Endometrium (tissue), 2 donors: ENCODE results near the gene FAT1.

ENCODE experiments used
- FAIRE-seq: peaks from 2 replicates; lab custom pipeline; 2012; peaks lifted over from hg19 to GRCh38; lab: Jason Lieb, UNC
- donor health status: control.
- donor health status: control.

FAT1 gene

DNA sequence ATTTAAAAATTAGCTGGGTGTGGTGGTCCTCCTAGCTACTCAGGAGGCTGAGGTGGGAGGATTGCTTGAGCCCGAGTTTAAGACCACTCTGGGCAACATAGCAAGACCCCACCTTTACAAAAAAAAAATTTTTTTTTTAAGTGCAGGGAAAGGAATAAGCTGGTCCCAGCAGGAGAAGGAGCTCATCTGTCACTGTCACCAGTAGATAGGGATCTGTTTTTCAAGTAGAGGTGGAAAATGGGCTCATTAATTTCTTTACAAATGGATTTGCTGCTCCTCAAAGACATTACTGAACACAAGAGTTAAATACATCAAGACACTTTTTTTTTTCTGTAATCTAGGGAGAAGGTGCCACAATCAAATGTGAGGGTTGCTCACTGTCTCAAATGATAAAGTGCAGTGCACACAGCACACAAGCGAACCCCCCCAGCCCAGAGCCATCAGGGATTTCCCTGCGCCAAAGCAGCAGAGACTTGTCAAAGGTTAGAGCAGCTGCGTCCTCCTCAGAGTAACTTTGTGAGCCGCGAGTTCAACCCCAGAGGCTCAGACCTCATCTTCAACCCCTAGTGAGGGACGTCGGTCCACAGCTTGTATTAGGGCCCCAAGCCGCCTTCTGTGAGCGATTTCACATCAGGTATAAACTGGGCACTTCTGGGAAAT, 154.0 kb downstream of the FAT1 start:
- FAIRE-seq, result no peak

DNA sequence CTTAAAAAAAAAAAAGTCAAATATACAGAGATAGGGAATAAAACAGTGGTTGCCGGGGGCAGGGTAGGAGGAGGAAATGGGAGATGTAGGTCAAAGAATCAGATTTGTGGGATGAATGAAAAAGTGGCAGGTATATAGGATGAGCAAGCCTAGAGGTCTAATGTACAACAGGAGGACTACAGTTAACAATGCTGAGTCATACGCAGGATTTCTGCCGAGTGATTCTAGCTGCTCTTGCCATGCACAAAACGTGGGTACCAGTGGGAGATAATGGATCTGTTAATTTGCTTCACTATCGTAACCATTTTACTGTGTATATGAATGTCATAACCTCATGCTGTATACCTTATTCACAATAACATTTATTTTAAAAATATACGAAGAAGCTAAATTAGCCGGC, 157.6 kb downstream of the FAT1 start:
- no peak for FAIRE-seq

GRCh38 chr4:186563761-186564160, 159.9 kb downstream of the FAT1 start:
- no peak for FAIRE-seq

- FAIRE-seq, result no peak
These were observed 161.9 kb downstream of the FAT1 start for GRCh38 chr4:186561748-186562147.

GRCh38 chr4:186560647-186561046, 163.0 kb downstream of the FAT1 start:
- no peak for FAIRE-seq

- FAIRE-seq, result no peak
These were observed 166.2 kb downstream of the FAT1 start for GRCh38 chr4:186557486-186557885.

GRCh38 chr4:186557061-186557460, 166.6 kb downstream of the FAT1 start:
- no peak for FAIRE-seq

GRCh38 chr4:186554914-186555827, 168.5 kb downstream of the FAT1 start, which contains the start of gene MTNR1A:
TSS of gene MTNR1A (minus strand) at chr4:186555567. CDS start at chr4:186555365, 202 bp downstream.
- FAIRE-seq, result no peak

DNA sequence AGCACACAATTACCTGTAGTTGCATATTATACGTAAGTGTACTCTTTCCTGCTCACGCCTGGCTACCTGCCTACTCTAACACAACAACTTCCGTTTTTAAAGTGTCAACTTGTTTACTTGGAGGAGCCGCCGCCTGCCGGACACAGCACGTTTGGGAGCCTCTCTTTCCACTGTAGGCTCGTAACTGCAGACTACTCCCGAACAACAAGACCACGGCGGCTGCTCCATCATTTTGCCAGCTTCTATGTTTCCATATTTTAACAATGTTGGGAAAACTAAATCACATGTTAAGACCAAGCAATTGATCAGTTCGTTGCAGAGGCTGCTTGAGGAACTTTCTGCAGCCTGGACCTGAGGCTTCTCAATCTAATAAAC, 169.1 kb downstream of the FAT1 start:
- no peak for FAIRE-seq

DNA sequence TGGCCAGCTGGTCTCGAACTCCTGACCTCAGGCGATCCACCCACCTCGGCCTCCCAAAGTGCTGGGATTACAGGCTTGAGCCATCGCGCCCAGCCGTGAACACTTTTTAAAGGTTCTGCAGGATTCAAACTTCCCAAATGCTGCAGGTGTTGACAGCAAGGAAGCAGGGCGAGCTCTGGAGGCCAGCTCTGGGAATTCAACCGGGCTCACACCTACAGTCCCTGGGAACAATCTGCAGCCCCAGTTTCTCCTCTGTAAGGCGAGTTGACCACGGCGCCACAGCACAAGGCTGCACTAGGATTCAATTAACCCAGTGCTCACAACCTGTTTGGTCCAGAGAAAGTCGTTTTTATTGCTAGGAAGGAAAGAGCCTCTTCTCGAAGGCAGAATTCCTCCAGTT, 169.9 kb downstream of the FAT1 start:
- FAIRE-seq, result no peak

DNA sequence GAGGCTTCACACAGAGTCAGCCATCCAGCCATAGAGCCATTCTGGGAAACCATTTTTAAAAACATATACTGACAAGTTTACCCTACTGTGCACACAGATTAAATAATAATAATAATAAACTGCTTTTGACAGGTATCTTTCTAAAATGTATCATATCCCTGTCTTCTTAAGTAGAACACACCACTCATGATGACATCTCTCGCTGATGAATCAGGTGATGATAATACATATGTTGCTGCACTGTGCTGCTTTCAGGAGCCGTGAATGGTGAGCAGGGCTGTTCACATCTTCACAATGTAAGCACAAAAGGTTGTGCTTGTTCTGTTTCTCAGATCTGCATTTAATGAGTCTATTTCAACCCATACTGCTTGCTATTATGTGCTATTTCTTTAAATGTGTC, 171.8 kb downstream of the FAT1 start:
- FAIRE-seq, result no peak

DNA sequence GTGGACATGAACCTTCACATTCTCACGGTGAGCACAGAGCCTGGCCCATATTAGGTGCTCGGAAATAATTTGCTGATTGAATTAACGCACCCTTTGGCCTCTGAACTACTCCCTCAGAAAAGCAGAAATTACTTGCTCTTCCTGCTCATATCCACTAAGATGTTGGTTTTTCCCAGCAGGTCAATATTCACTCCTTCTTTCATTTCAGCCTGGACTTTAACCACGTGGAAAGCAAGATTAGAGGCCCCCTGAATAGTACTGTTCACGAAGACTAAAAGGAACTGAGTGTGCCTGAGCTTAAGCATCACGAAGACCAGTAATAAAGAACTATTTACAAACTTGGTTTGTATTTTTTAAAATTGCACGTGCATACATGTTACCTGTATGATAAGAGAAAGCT, 178.2 kb downstream of the FAT1 start:
- no peak for FAIRE-seq

- no peak for FAIRE-seq
These were observed 180.4 kb downstream of the FAT1 start for GRCh38 chr4:186543206-186543605.

- FAIRE-seq, result no peak
These were observed 181.9 kb downstream of the FAT1 start for GRCh38 chr4:186541801-186542200.

DNA sequence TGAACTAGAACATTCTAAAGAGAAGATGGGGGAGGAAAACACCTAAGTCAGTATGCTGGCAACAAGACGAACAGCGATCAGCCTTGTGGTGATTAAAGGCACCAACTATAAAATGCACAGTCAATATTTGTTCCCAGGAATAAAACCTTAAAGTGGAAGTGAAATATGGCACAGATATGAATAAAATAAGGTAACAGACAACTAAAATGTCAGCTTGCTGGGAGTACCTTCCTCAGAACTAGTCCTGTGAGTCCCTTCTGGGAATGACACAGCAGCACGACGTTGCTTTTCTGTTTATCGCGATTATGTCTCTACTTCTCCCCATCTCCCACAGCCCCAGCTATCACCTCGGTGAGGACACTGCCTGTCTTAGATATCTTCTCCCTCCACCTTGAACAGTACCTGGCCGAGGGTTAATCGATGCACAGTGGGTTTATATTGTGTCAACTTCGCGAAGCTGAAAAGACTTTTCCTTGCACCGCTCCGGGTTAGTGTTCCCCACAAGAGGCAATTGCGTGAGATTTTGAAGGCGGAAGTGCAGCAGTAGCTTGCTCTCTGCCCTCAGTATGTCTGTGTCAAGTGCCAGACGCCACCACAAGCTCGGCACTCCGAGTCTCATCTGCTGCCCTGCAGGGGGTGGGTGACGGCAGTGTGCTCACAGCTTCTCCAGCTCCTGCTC, 185.7 kb downstream of the FAT1 start:
- FAIRE-seq, result no peak
